ENCODE data around the gene TIMM44. TPM values are rescaled to one million over a fixed set of nuclear protein-coding genes. Genes with fewer than 3 reads are reported as not detected.

TIMM44 gene
- total and polyA plus RNA-seq, 8 donors = 36.7 to 56.5 (median 43.4) TPM

GRCh38 chr19:7888826-7889217 is 54.6 kb downstream of the TIMM44 start:
- peak; percentile 5 for ATAC-seq
- H3K27me3 ChIP-seq = peaks cover 0 to 53% of the 10 kb centered on the region in 2 donors
- peak overlapping the region; percentile 42 to 43 for H3K4me3 ChIP-seq
- no peak for TF ChIP-seq CTCF (IDR thresholded peaks at IDR 0.05)
- no peak for DNase-seq
- no peaks in the 10 kb centered on the region for H3K36me3 ChIP-seq
- H3K4me1 ChIP-seq = peaks cover 0 to 9% of the 10 kb centered on the region in 2 donors
- no peak overlapping the region for H3K27ac ChIP-seq
- no peaks in the 10 kb centered on the region for H3K9me3 ChIP-seq
- intact Hi-C loops (cut with DNase I) = no loop called here

- H3K27ac ChIP-seq = no peak within 1 kb of the TSS
- peaks cover 0 to 48% of the 10 kb centered on the region in 2 donors for H3K27me3 ChIP-seq
- no peaks in the 10 kb centered on the region for H3K9me3 ChIP-seq
- peak in 3 of 4 donors; percentile 41 to 94 (median 68) for DNase-seq
- ATAC-seq = peak; percentile 99
- no peak for TF ChIP-seq CTCF (IDR thresholded peaks at IDR 0.05)
- H3K4me3 ChIP-seq = peak within 1 kb of the TSS; percentile 42 to 43
- H3K36me3 ChIP-seq = no peaks in the 10 kb centered on the region
- intact Hi-C loops (cut with DNase I) = no loop called here
- H3K4me1 ChIP-seq = peaks cover 0 to 9% of the 10 kb centered on the region in 2 donors
Measured at GRCh38 chr19:7888145-7888825, 55.2 kb downstream of the TIMM44 start, which contains the start of gene LRRC8E. TSS of gene LRRC8E (plus strand) at chr19:7888510. CDS start at chr19:7895604, 7,094 bp downstream.

GRCh38 chr19:7887408-7888144 is 55.9 kb downstream of the TIMM44 start:
- Histone ChIP-seq H3K4me1 (peaks cover 0 to 9% of the 10 kb centered on the region in 2 donors), H3K4me3 (no peak overlapping the region), H3K27me3 (peaks cover 0 to 43% of the 10 kb centered on the region in 2 donors), H3K27ac (no peak overlapping the region), H3K36me3 (no peaks in the 10 kb centered on the region), H3K9me3 (no peaks in the 10 kb centered on the region)
- intact Hi-C loops (cut with DNase I) = no loop called here
- ATAC-seq = no peak
- DNase-seq = no peak
- TF ChIP-seq CTCF (IDR thresholded peaks at IDR 0.05) = no peak

- Histone ChIP-seq H3K9me3 (no peaks in the 10 kb centered on the region), H3K4me3 (no peak overlapping the region), H3K27ac (no peak overlapping the region), H3K27me3 (peaks cover 0 to 43% of the 10 kb centered on the region in 2 donors), H3K36me3 (no peaks in the 10 kb centered on the region), H3K4me1 (peaks cover 0 to 9% of the 10 kb centered on the region in 2 donors)
- DNase-seq (no peak), ATAC-seq (no peak)
- intact Hi-C loops (cut with DNase I) = no loop called here
- TF ChIP-seq CTCF (IDR thresholded peaks at IDR 0.05) = no peak
Measured at GRCh38 chr19:7885818-7886217, 57.6 kb downstream of the TIMM44 start.
